ENCODE measurements around the gene PDCD2L. TPM values are rescaled to one million over a fixed set of nuclear protein-coding genes. Genes with fewer than 3 reads are reported as not detected.

Gene PDCD2L
- polyA plus RNA-seq, 1 of the 3 experiments (the other 2 are of a cell fraction), result 20.8 TPM

GRCh38 chr19:34359140-34359953 lies 44.9 kb upstream of the PDCD2L start:
- POLR2A ChIA-PET, result interaction anchor here (1.0 to 1.5 kb wide), 2 partner anchors 9 to 10 kb away, joined by 4 to 5 read pairs; no protein-coding TSS in a partner anchor

More at GRCh38 chr19:34359140-34359953, 44.9 kb upstream of the PDCD2L start:
- H3K9me3 ChIP-seq, result no peaks in the 10 kb centered on the region
- DNase-seq, result peak; percentile 98
- H3K27me3 ChIP-seq (ENCODE audit: insufficient read depth), result no peaks in the 10 kb centered on the region
- peak overlapping the region; percentile 52 for H2AFZ ChIP-seq (ENCODE audit: low read depth)
- peak overlapping the region; percentile 38 for H3K9ac ChIP-seq
- peak overlapping the region; percentile 57 for H3K4me2 ChIP-seq
- H3K27ac ChIP-seq (ENCODE audit: low read depth in 2 of 2, low read length in 1 of 2), result peak overlapping the region; percentile 36 to 90
- WGBS (ENCODE audit: low lambda C conversion rate), result 5% methylated on average over 37 of the region's 61 CpGs
- H3F3A ChIP-seq (replicated peaks; ENCODE audit: insufficient read depth), result peaks cover 18% of the 10 kb centered on the region
- H4K20me1 ChIP-seq (ENCODE audit: insufficient read depth), result no peaks in the 10 kb centered on the region
- TF ChIP-seq TEAD4 (IDR thresholded peaks at IDR 0.05; ENCODE audit: borderline replicate concordance, insufficient read depth) (no peak), TAF1 (IDR thresholded peaks at IDR 0.05; ENCODE audit: borderline replicate concordance, low read depth, low read length) (no peak), SMC3 (IDR thresholded peaks at IDR 0.05; ENCODE audit: low read depth, low read length) (peak; percentile 15; the same call in 1 of the 2 replicates), RAD21 (IDR thresholded peaks at IDR 0.05; ENCODE audit: low read length) (peak; percentile 35), NFIC (IDR thresholded peaks at IDR 0.05; ENCODE audit: borderline replicate concordance) (no peak), FOSL2 (IDR thresholded peaks at IDR 0.05; ENCODE audit: borderline replicate concordance, low read depth) (0 out of 2 replicates have a peak, but pooled peaks have one; percentile 1), USF2 (IDR thresholded peaks at IDR 0.05; ENCODE audit: borderline replicate concordance, low read depth, low read length) (0 out of 2 replicates have a peak, but pooled peaks have one; percentile 6), MAX (IDR thresholded peaks at IDR 0.05; ENCODE audit: low read depth) (peak; percentile 91), POLR2AphosphoS5 (IDR thresholded peaks at IDR 0.05; ENCODE audit: low read depth, low read length) (peak; percentile 55), SIN3A (IDR thresholded peaks at IDR 0.05; ENCODE audit: borderline replicate concordance, low read depth, low read length) (peak; percentile 33; the same call in 1 of the 2 replicates), CTCF (IDR thresholded peaks at IDR 0.05) (peak; percentile 67), NRF1 (IDR thresholded peaks at IDR 0.05; ENCODE audit: low read depth, low read length) (peak; percentile 99), EP300 (IDR thresholded peaks at IDR 0.05; ENCODE audit: borderline replicate concordance in 1 of 2, low read depth in 1 of 2, low read length in 1 of 2) (no peak), MXI1 (IDR thresholded peaks at IDR 0.05; ENCODE audit: low read depth, low read length) (peak; percentile 81)
- H3K9me2 ChIP-seq, result no peaks in the 10 kb centered on the region
- CTCF ChIA-PET, result interaction anchor here (0.9 to 2.1 kb wide), 4 partner anchors 11 to 21 kb away, joined by 3 to 11 read pairs (median 8); no protein-coding TSS in a partner anchor
- H3K36me3 ChIP-seq (replicated peaks in 1 of 2; ENCODE audit: control insufficient read depth in 1 of 2, insufficient read depth in 2 of 2, low read length in 1 of 2), result no peaks in the 10 kb centered on the region
- H3K79me2 ChIP-seq (ENCODE audit: insufficient read depth), result no peaks in the 10 kb centered on the region
- H3K4me1 ChIP-seq (ENCODE audit: control insufficient read depth in 1 of 2, insufficient read depth in 2 of 2, low read depth in 1 of 2, low read length in 1 of 2), result peaks cover 11 to 17% of the 10 kb centered on the region in 2 experiments; a peak in 2 of 4 replicates
- peak overlapping the region; percentile 46 to 51 for H3K4me3 ChIP-seq (ENCODE audit: low read depth in 2 of 2, low read length in 1 of 2)

All from SK-N-SH (cell line).